Sigmoid colon (tissue), 4 donors: Measurements from ENCODE around the gene PANK4.

Experiments used
- EP300 ChIP-seq, 4 donors: sonication (generic); formaldehyde crosslinking; IDR thresholded peaks; one replicate each; pipeline ENCODE4 v1.6.1; 2017; ENCODE audit warnings: antibody characterized with exemption in 4 of 4
- POLR2A ChIP-seq, 2 donors: fragments of 450-650 bp; IDR thresholded peaks; one replicate each; pipeline ENCODE4 v1.6.1; 2016; ENCODE audit warnings: antibody characterized with exemption in 2 of 2, mild to moderate bottlenecking in 2 of 2, moderate library complexity in 2 of 2
- POLR2AphosphoS5 ChIP-seq, 4 donors: sonication (generic); formaldehyde crosslinking; IDR thresholded peaks; one replicate each; pipeline ENCODE4 v1.6.1; 2017; ENCODE audit warnings: antibody characterized with exemption in 4 of 4
- TF ChIP-seq, protein P1 (sequence below), 4 experiments: fragments of 450-650 bp in 3 of 4; fragments of 200-600 bp in 1 of 4; IDR thresholded peaks; one replicate each; pipeline ENCODE4 v1.5.1; 2016 to 2019; ENCODE audit warnings: antibody characterized with exemption in 4 of 4, mild to moderate bottlenecking in 3 of 4, moderate library complexity in 2 of 4

DNA sequence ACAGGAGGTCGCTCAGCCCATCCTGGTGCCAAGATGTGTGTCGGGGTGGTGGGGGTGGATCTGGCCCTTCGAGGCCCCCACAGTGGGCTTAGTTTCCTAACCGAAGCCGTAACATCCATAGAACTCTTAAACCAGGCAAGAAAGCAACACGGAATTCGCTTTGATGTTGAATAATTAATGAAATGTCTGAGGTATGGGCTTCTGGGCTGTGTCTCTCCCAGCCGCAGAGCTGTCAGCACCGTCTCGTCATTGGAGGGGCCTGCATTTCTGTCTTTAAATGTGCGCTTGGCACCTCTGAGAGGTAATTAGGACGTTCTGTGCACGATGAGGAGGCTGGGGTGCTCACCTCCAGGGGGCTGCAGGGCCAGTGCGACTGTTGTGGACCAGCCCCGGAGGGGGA lies 63.6 kb downstream of the PANK4 start:
- TF ChIP-seq, protein P1, sequence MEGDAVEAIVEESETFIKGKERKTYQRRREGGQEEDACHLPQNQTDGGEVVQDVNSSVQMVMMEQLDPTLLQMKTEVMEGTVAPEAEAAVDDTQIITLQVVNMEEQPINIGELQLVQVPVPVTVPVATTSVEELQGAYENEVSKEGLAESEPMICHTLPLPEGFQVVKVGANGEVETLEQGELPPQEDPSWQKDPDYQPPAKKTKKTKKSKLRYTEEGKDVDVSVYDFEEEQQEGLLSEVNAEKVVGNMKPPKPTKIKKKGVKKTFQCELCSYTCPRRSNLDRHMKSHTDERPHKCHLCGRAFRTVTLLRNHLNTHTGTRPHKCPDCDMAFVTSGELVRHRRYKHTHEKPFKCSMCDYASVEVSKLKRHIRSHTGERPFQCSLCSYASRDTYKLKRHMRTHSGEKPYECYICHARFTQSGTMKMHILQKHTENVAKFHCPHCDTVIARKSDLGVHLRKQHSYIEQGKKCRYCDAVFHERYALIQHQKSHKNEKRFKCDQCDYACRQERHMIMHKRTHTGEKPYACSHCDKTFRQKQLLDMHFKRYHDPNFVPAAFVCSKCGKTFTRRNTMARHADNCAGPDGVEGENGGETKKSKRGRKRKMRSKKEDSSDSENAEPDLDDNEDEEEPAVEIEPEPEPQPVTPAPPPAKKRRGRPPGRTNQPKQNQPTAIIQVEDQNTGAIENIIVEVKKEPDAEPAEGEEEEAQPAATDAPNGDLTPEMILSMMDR (IDR thresholded peaks at IDR 0.05), result no peak
- no peak for TF ChIP-seq EP300 (IDR thresholded peaks at IDR 0.05)
- no peak for TF ChIP-seq POLR2A (IDR thresholded peaks at IDR 0.05)
- no peak for TF ChIP-seq POLR2AphosphoS5 (IDR thresholded peaks at IDR 0.05)
